GM19467 (cell line): ENCODE measurements around the gene TLE4.

Experiments
- ATAC-seq: cut with Tn5 transposase; IDR thresholded peaks from one replicate; pipeline ENCODE4 v1.9.1; 2021; ENCODE audit warnings: mild to moderate bottlenecking, moderate library complexity; ENCODE audit not compliant: unreplicated experiment

TLE4 gene

GRCh38 chr9:79570448-79571308 lies 1.1 kb upstream of the TLE4 start:
- ATAC-seq: no peak

GRCh38 chr9:79572032-79572607 lies 355 bp downstream of the TLE4 start:
- ATAC-seq: no peak

- ATAC-seq: no peak
Measured at GRCh38 chr9:79572608-79573411, 1.0 kb downstream of the TLE4 start.

GRCh38 chr9:79573412-79573923 lies 1.7 kb downstream of the TLE4 start:
- ATAC-seq: no peak

GRCh38 chr9:79574136-79574535 lies 2.4 kb downstream of the TLE4 start:
- ATAC-seq: no peak

- no peak for ATAC-seq
Measured at GRCh38 chr9:79574781-79575180, 3.0 kb downstream of the TLE4 start.

- ATAC-seq: no peak
Measured at GRCh38 chr9:79575547-79575946, 3.8 kb downstream of the TLE4 start.

GRCh38 chr9:79577969-79578723 lies 6.4 kb downstream of the TLE4 start:
- no peak for ATAC-seq

- no peak for ATAC-seq
Measured at GRCh38 chr9:79578891-79579290, 7.1 kb downstream of the TLE4 start.

GRCh38 chr9:79579624-79580023 lies 7.9 kb downstream of the TLE4 start:
- no peak for ATAC-seq

- no peak for ATAC-seq
Measured at GRCh38 chr9:79580055-79580454, 8.3 kb downstream of the TLE4 start.

GRCh38 chr9:79581388-79581787 lies 9.6 kb downstream of the TLE4 start:
- no peak for ATAC-seq

- ATAC-seq: no peak
Measured at GRCh38 chr9:79581794-79582193, 10.0 kb downstream of the TLE4 start.

- no peak for ATAC-seq
Measured at GRCh38 chr9:79583952-79584654, 12.3 kb downstream of the TLE4 start.

GRCh38 chr9:79584655-79584982 lies 12.9 kb downstream of the TLE4 start:
- ATAC-seq: no peak

GRCh38 chr9:79588488-79589223 lies 16.9 kb downstream of the TLE4 start:
- ATAC-seq: no peak

GRCh38 chr9:79591458-79591857 lies 19.7 kb downstream of the TLE4 start:
- ATAC-seq: no peak

- no peak for ATAC-seq
Measured at GRCh38 chr9:79592726-79593493, 21.1 kb downstream of the TLE4 start.
